Measurements from ENCODE around the gene ZNF552.

- no peak for TF ChIP-seq CTCF (IDR thresholded peaks at IDR 0.05; ENCODE audit: insufficient read depth, low read length)
- no peak for TF ChIP-seq REST (IDR thresholded peaks at IDR 0.05; ENCODE audit: insufficient replicate concordance, low read depth)
- TF ChIP-seq POLR2AphosphoS5 (IDR thresholded peaks at IDR 0.05; ENCODE audit: low read depth) = no peak
Observed at GRCh38 chr19:57825511-57825910, 10.8 kb upstream of the ZNF552 start.

Data from HL-60 (cell line).